ENCODE measurements around the gene HNRNPUL1. TPM values are rescaled to one million over a fixed set of nuclear protein-coding genes. Genes with fewer than 3 reads are reported as not detected.

HNRNPUL1 gene
- polyA plus RNA-seq, 1 donor (not counting 4 experiments of a cell fraction or from before 2014, with no cell fraction given), result 48.3 TPM

DNA sequence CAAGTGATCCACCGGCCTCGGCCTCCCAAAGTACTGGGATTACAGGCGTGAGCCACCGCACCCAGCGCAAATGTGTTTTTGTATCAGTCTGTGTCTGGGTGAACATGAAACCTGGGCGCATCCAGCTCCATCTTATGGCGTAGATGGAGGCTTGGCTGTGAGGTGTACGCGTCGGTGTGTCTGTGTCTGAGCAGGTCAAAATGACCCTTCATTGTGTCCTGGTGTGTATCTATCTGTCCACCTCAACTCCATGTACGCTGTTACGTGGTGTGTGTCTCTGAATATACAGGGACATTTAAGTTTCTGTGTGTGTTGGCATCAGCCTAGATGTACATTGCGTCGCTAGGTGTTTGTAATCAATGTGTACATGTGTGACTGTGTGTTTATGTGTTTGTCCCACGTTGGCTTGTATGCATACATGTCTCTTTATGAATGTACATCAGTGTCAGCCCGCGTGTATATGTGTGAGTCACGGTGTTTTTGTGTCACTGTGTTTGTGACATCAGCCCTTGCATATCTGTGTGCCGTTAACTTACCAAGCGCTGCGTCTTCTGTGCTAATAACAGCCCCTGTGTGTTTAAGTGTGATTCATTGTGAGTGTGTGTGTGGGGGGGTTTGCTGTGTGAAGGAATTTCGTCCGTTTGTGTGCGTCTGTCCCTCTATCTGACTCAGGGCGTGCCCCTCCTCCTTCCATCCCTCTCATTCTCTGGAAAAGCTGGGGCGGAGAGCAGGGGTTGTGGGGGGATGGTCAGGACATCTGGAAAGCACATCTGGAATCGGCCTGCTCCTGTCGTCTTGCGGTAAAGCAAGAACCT is 38.7 kb upstream of the HNRNPUL1 start:
- TF ChIP-seq EZH2 (IDR thresholded peaks at IDR 0.05; ENCODE audit: low read length), result no peak
- TF ChIP-seq, protein P1, sequence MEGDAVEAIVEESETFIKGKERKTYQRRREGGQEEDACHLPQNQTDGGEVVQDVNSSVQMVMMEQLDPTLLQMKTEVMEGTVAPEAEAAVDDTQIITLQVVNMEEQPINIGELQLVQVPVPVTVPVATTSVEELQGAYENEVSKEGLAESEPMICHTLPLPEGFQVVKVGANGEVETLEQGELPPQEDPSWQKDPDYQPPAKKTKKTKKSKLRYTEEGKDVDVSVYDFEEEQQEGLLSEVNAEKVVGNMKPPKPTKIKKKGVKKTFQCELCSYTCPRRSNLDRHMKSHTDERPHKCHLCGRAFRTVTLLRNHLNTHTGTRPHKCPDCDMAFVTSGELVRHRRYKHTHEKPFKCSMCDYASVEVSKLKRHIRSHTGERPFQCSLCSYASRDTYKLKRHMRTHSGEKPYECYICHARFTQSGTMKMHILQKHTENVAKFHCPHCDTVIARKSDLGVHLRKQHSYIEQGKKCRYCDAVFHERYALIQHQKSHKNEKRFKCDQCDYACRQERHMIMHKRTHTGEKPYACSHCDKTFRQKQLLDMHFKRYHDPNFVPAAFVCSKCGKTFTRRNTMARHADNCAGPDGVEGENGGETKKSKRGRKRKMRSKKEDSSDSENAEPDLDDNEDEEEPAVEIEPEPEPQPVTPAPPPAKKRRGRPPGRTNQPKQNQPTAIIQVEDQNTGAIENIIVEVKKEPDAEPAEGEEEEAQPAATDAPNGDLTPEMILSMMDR (optimal IDR thresholded peaks at IDR 0.05 in 1 of 3, IDR thresholded peaks at IDR 0.05 in 1 of 3, conservative IDR thresholded peaks at IDR 0.05 in 1 of 3; ENCODE audit: extremely low read depth in 1 of 3, insufficient read depth in 2 of 3, low read length in 3 of 3), result no peak
- FAIRE-seq, result peak; percentile 95
- DNase-seq (ENCODE audit: low read depth, low spot score), result peak; percentile 94

DNA sequence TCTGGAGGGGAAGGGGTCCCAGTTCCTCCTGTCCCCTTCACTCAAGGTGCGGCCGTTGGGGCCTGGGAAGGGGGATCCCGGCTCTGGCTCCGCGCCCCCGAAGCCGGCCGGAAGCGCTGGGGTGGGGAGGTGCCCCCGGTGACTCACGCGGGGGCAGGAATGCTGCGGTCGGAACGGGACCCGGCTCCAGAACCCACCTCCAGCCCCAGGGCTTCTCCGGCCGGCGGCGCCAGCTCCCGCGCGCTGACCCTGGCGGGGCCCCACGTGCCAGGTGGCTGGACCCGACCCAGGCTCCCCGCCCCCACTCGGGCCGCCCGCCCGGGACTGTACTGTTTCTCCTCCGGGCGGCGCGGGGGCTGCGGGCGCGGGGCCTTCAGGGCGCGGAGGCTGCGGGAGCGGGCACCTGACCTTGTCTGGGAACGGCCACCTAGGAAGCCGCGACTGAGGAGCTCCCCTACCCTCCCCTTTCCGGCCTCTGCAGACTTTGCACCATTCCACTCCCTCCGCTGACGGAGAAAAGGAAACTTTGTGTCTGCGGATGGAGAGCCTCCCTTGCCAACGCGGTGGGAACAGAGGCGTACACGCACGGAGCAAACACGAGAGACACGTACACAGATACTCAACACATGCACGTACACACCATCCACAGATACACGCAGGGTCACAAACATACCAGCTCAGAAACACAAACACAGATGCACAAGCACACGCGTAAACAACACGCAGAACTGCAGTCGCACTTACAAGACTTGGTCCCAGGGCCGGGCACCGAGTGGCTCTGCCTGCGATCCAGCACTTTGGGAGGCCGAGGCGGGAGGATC is 37.9 kb upstream of the HNRNPUL1 start:
- H3K79me2 ChIP-seq (ENCODE audit: control insufficient read depth, insufficient read depth, low read length), result peaks cover 11% of the 10 kb centered on the region
- peaks cover 47% of the 10 kb centered on the region for H3K4me1 ChIP-seq (ENCODE audit: control insufficient read depth, extremely low read depth, insufficient read depth, low read length)
- H3K9me1 ChIP-seq (ENCODE audit: control insufficient read depth, extremely low read depth, insufficient read depth, low read length), result peaks cover 6% of the 10 kb centered on the region
- no peaks in the 10 kb centered on the region for H3K9me3 ChIP-seq (ENCODE audit: control insufficient read depth, low read depth, low read length)
- peak overlapping the region; percentile 82 for H3K4me2 ChIP-seq (ENCODE audit: control insufficient read depth, extremely low read depth, insufficient read depth, low read depth, low read length)
- no peak for TF ChIP-seq EZH2 (IDR thresholded peaks at IDR 0.05; ENCODE audit: low read length)
- TF ChIP-seq, protein P1 (optimal IDR thresholded peaks at IDR 0.05 in 1 of 3, IDR thresholded peaks at IDR 0.05 in 1 of 3, conservative IDR thresholded peaks at IDR 0.05 in 1 of 3; ENCODE audit: extremely low read depth in 1 of 3, insufficient read depth in 2 of 3, low read length in 3 of 3), result no peak
- dilution Hi-C loops (cut with MboI; ENCODE audit: extremely low pct_ligation_motif_present, low sequenced_read_pairs), result no loop called here
- peak overlapping the region; percentile 18 to 55 (median 32) for H3K4me3 ChIP-seq (ENCODE audit: control insufficient read depth in 2 of 3, extremely low read depth in 1 of 3, insufficient read depth in 2 of 3, low read depth in 1 of 3, low read length in 3 of 3)
- H2AFZ ChIP-seq (ENCODE audit: control insufficient read depth, low read length), result peak overlapping the region; percentile 59
- no peaks in the 10 kb centered on the region for H4K20me1 ChIP-seq (ENCODE audit: control insufficient read depth, extremely low read depth, insufficient read depth, low read length)
- H3K36me3 ChIP-seq (ENCODE audit: control insufficient read depth in 2 of 2, extremely low read depth in 1 of 2, insufficient read depth in 2 of 2, low read length in 2 of 2), result peaks cover 1 to 39% of the 10 kb centered on the region in 2 experiments
- DNase-seq (ENCODE audit: low read depth, low spot score) (no peak), FAIRE-seq (no peak)
- peak overlapping the region; percentile 83 for H3K9ac ChIP-seq (ENCODE audit: control insufficient read depth, extremely low read depth, insufficient read depth, low read length)
- H3K27me3 ChIP-seq (ENCODE audit: control insufficient read depth, extremely low read depth, insufficient read depth, low read length), result no peaks in the 10 kb centered on the region
- peak overlapping the region; percentile 96 for H3K27ac ChIP-seq (ENCODE audit: control insufficient read depth, insufficient read depth, low read length)

More for the DNA sequence above, 38.7 kb upstream of the HNRNPUL1 start:
- H3K9ac ChIP-seq (ENCODE audit: control insufficient read depth, extremely low read depth, insufficient read depth, low read length), result peak overlapping the region; percentile 83
- dilution Hi-C loops (cut with MboI; ENCODE audit: extremely low pct_ligation_motif_present, low sequenced_read_pairs), result no loop called here
- peak overlapping the region; percentile 18 to 55 (median 32) for H3K4me3 ChIP-seq (ENCODE audit: control insufficient read depth in 2 of 3, extremely low read depth in 1 of 3, insufficient read depth in 2 of 3, low read depth in 1 of 3, low read length in 3 of 3)
- H3K27ac ChIP-seq (ENCODE audit: control insufficient read depth, insufficient read depth, low read length), result peak overlapping the region; percentile 96
- no peaks in the 10 kb centered on the region for H4K20me1 ChIP-seq (ENCODE audit: control insufficient read depth, extremely low read depth, insufficient read depth, low read length)
- H3K36me3 ChIP-seq (ENCODE audit: control insufficient read depth in 2 of 2, extremely low read depth in 1 of 2, insufficient read depth in 2 of 2, low read length in 2 of 2), result peaks cover 1 to 37% of the 10 kb centered on the region in 2 experiments
- H3K4me1 ChIP-seq (ENCODE audit: control insufficient read depth, extremely low read depth, insufficient read depth, low read length), result peaks cover 55% of the 10 kb centered on the region
- H3K4me2 ChIP-seq (ENCODE audit: control insufficient read depth, extremely low read depth, insufficient read depth, low read depth, low read length), result peak overlapping the region; percentile 82
- peak overlapping the region; percentile 59 for H2AFZ ChIP-seq (ENCODE audit: control insufficient read depth, low read length)
- H3K9me1 ChIP-seq (ENCODE audit: control insufficient read depth, extremely low read depth, insufficient read depth, low read length), result peaks cover 6% of the 10 kb centered on the region
- no peaks in the 10 kb centered on the region for H3K27me3 ChIP-seq (ENCODE audit: control insufficient read depth, extremely low read depth, insufficient read depth, low read length)
- H3K79me2 ChIP-seq (ENCODE audit: control insufficient read depth, insufficient read depth, low read length), result peaks cover 20% of the 10 kb centered on the region
- no peaks in the 10 kb centered on the region for H3K9me3 ChIP-seq (ENCODE audit: control insufficient read depth, low read depth, low read length)
